Spleen (tissue), 11 donors: ENCODE data around the gene STEAP3. TPM values are rescaled to one million over a fixed set of nuclear protein-coding genes. Genes with fewer than 3 reads are reported as not detected.

Source experiments
- DNase-seq: peaks from one replicate; pipeline ENCODE4 v3.0.0-alpha.2; 2020
- H3K27ac ChIP-seq, 8 donors: fragments of 200-600 bp; sonication (generic) in 7 of 8; 1 replicate in 4 of 8; 2 replicates in 4 of 8; pipeline versions ENCODE4 v1.5.0 to v1.8.0; 2016 to 2021; ENCODE audit warnings: inconsistent platforms in 4 of 8, mild to moderate bottlenecking in 4 of 8, moderate library complexity in 1 of 8
- H3K27me3 ChIP-seq, 7 donors: fragments of 200-600 bp; sonication (generic) in 6 of 7; replicated peaks in 1 of 7; 1 replicate in 4 of 7; 2 replicates in 3 of 7; pipeline versions ENCODE4 v1.5.0 to v1.8.0; 2016 to 2021; ENCODE audit warnings: inconsistent platforms in 3 of 7, mild to moderate bottlenecking in 1 of 7
- H3K36me3 ChIP-seq, 6 donors: fragments of 200-600 bp; sonication (generic) in 5 of 6; 1 replicate in 4 of 6; 2 replicates in 2 of 6; pipeline versions ENCODE4 v1.5.0 to v1.8.0; 2016 to 2021; ENCODE audit warnings: inconsistent platforms in 2 of 6
- H3K4me1 ChIP-seq, 6 donors: fragments of 200-600 bp; sonication (generic) in 5 of 6; 1 replicate in 3 of 6; 2 replicates in 3 of 6; pipeline versions ENCODE4 v1.5.0 to v1.8.0; 2016 to 2021; ENCODE audit warnings: inconsistent platforms in 3 of 6
- H3K4me3 ChIP-seq, 8 donors: fragments of 200-600 bp; sonication (generic) in 7 of 8; 1 replicate in 4 of 8; 2 replicates in 4 of 8; pipeline versions ENCODE4 v1.5.0 to v1.8.0; 2016 to 2021; ENCODE audit warnings: inconsistent platforms in 4 of 8, mild to moderate bottlenecking in 4 of 8, moderate library complexity in 2 of 8
- H3K9me3 ChIP-seq, 8 donors: fragments of 200-600 bp; sonication (generic) in 7 of 8; 1 replicate in 4 of 8; 2 replicates in 4 of 8; pipeline versions ENCODE4 v1.5.0 to v1.8.0; 2016 to 2021; ENCODE audit warnings: inconsistent platforms in 4 of 8
- CTCF ChIP-seq, 11 experiments: fragments of 200-600 bp in 7 of 11; fragments of 450-650 bp in 4 of 11; sonication (generic) in 4 of 11; IDR thresholded peaks in 8 of 11; conservative IDR thresholded peaks in 3 of 11; 1 replicate in 7 of 11; 2 replicates in 4 of 11; pipeline versions ENCODE4 v1.4.0 to v1.8.0; 2016 to 2021; ENCODE audit warnings: antibody characterized with exemption in 11 of 11, inconsistent platforms in 4 of 11, mild to moderate bottlenecking in 1 of 11
- POLR2A ChIP-seq, 3 donors: fragments of 450-650 bp; IDR thresholded peaks; one replicate each; pipeline ENCODE4 v1.5.1; 2017; ENCODE audit warnings: antibody characterized with exemption in 3 of 3, mild to moderate bottlenecking in 1 of 3
- POLR2AphosphoS5 ChIP-seq, 3 donors: sonication (generic); formaldehyde crosslinking; IDR thresholded peaks; one replicate each; pipeline ENCODE4 v1.5.1; 2017; ENCODE audit warnings: antibody characterized with exemption in 3 of 3
- WGBS, 5 donors: extraction: QIAGEN DNeasy Blood & Tissue Kit in 3 of 5; methylation state at CpG; one replicate each; pipeline versions ENCODE4 v1.1.5 to v1.1.7; 2013 to 2018; 5-methylcytosine and 5-hydroxymethylcytosine counted together
- intact Hi-C: fragments of 100-400 bp; cut with DNase I; formaldehyde crosslinking; loops from one replicate; pipeline ENCODE4 v1.15.0; 2023; ENCODE audit warnings: low total_unique reads
- polyA plus RNA-seq, 3 donors: library from polyadenylated mRNA; stranded (reverse); fragments of 200-250 nt; gene quantifications; one replicate each; pipeline ENCODE4 v1.2.1, GENCODE V29; 2013
- total RNA-seq, 7 donors: library from RNA; depleted of rRNA in 3 of 7; stranded (reverse); fragments of >200 nt in 3 of 7; fragmentation: NEBNext Ultra II Directional in 4 of 7; extraction: Animal tissue kit (Norgen Biotek cat#: 25700) in 4 of 7; gene quantifications; one replicate each; pipeline versions ENCODE4 v1.1.0 to v1.2.1, GENCODE V29; 2016 to 2021
- donor health status: healthy with polysubstance abuse.
- donor health status: DM: no; HTN: no; CAD: no; lungs with moderate emphysema.
- donor health status: DM: no; HTN: no; CAD: no.
- donor health status: Bipolar disorder and iron deficiency.
- donor health status: healthy.
- donor health status: DM: no; HTN: no; CAD: no.
- donor health status: DM: yes; HTN: yes; CAD: no.

STEAP3 gene
- total and polyA plus RNA-seq, 10 donors = 0.26 to 3.6 (median 1.5) TPM

- no peak for DNase-seq
- no peak overlapping the region for H3K27ac ChIP-seq
- no peak overlapping the region for H3K4me3 ChIP-seq
- H3K36me3 ChIP-seq = peaks cover 0 to 43% (median 0%) of the 10 kb centered on the region in 6 donors
- TF ChIP-seq POLR2A (IDR thresholded peaks at IDR 0.05) (no peak), POLR2AphosphoS5 (IDR thresholded peaks at IDR 0.05) (no peak), CTCF (IDR thresholded peaks at IDR 0.05 in 8 of 11, conservative IDR thresholded peaks at IDR 0.05 in 3 of 11) (no peak)
- 77 to 88% (median 81%) methylated on average over 11 to 12 of the region's 12 CpGs for WGBS, 5 donors
- no peaks in the 10 kb centered on the region for H3K4me1 ChIP-seq
- no peaks in the 10 kb centered on the region for H3K27me3 ChIP-seq
- H3K9me3 ChIP-seq = peaks cover 0 to 10% (median 0%) of the 10 kb centered on the region in 8 donors
- intact Hi-C loops = no loop called here
Measured at GRCh38 chr2:119249855-119250717, 26.5 kb downstream of the STEAP3 start.

- intact Hi-C loops = no loop called here
- 86 to 92% (median 88%) methylated on average over 8 to 10 of the region's 10 CpGs for WGBS, 5 donors
Measured at GRCh38 chr2:119250718-119251290, 27.2 kb downstream of the STEAP3 start.

GRCh38 chr2:119251652-119252051 lies 28.0 kb downstream of the STEAP3 start:
- no peak for DNase-seq
- Histone ChIP-seq H3K9me3 (no peaks in the 10 kb centered on the region), H3K27ac (no peak overlapping the region), H3K4me1 (no peaks in the 10 kb centered on the region), H3K36me3 (peaks cover 0 to 46% (median 0%) of the 10 kb centered on the region in 6 donors), H3K4me3 (no peak overlapping the region), H3K27me3 (no peaks in the 10 kb centered on the region)
- intact Hi-C loops = no loop called here
- 90 to 93% (median 91%) methylated on average over 5 of the region's 5 CpGs for WGBS, 5 donors
- TF ChIP-seq CTCF (IDR thresholded peaks at IDR 0.05 in 8 of 11, conservative IDR thresholded peaks at IDR 0.05 in 3 of 11) (no peak), POLR2A (IDR thresholded peaks at IDR 0.05) (no peak), POLR2AphosphoS5 (IDR thresholded peaks at IDR 0.05) (no peak)

More at GRCh38 chr2:119250718-119251290, 27.2 kb downstream of the STEAP3 start:
- Histone ChIP-seq H3K9me3 (peaks cover 0 to 5% (median 0%) of the 10 kb centered on the region in 8 donors), H3K27me3 (no peaks in the 10 kb centered on the region), H3K36me3 (peaks cover 0 to 46% (median 0%) of the 10 kb centered on the region in 6 donors), H3K4me3 (no peak overlapping the region), H3K4me1 (no peaks in the 10 kb centered on the region), H3K27ac (no peak overlapping the region)
- DNase-seq = no peak
- TF ChIP-seq POLR2A (IDR thresholded peaks at IDR 0.05) = no peak
- TF ChIP-seq POLR2AphosphoS5 (IDR thresholded peaks at IDR 0.05) = no peak
- no peak for TF ChIP-seq CTCF (IDR thresholded peaks at IDR 0.05 in 8 of 11, conservative IDR thresholded peaks at IDR 0.05 in 3 of 11)
